ENCODE data around the gene PTH. TPM values are rescaled to one million over a fixed set of nuclear protein-coding genes. Genes with fewer than 3 reads are reported as not detected.

Gene PTH
- total RNA-seq (2014; rRNA removed; shearing (Covaris generic)): not detected in 2 replicates

DNA sequence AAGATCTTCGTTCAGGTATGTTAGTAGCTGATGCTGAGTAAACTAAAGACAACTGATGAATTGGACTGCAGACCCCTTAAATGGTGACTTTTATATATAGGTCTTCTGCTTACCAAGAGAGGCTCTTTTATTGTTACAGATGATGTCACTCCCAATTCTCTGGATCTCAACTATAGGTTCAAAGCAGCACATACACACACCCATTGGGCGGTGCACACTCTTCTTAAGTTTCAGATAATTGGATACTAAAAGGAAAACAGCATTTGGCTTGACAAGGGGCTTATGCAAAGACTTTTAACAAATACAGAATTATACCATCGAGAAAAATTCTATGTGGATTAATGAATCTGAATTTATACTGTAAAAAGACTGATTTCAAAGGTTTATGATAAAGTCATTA is at the start of gene PTH:
TSS of gene PTH (minus strand) at position 69 of the 400 bp plus-strand sequence. CDS start 3,142 bp downstream, outside the sequence.
- no peak for DNase-seq (ENCODE audit: low spot score)
- in situ Hi-C loops (cut with HindIII; ENCODE audit: low sequenced_read_pairs): no loop called here

DNA sequence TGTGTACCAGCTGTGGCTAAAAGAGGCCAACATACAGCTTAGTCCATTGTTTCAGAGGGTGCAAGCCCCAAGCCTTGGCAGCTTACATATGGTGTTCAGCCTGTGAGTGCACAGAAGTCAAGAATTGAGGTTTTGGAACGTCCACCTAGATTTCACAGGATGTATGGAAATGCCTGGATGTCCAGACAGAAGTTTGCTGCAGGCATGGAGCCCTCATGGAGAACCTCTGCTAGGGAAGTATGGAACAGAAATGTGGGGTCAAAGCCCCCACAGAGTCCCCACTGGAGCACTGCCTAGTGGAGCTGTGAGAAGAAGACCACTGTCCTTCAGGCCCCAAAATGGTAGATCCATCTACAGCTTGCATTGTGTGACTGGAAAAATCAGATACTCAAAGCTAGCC is 42.2 kb upstream of the PTH start:
- no peak for DNase-seq (ENCODE audit: low spot score)
- in situ Hi-C loops (cut with HindIII; ENCODE audit: low sequenced_read_pairs): no loop called here

DNA sequence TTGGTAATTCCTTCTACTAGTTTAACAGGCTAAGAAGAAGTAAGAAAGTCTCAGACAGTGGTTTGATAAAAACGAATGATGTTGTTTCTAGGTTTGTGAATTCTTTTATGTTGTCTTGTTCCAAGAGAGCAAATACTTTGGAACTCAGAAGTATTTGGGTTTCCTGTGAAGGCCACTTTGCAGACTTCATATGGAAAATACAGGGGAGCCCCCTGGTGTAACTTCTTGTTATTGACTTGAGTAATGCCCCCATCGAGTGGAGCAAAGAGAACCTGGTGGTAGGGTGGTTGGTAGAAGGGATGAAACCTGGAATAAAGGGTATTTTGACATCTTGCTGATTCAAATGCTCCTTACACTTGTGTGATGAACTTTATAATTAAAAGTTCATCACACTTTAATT is 40.0 kb upstream of the PTH start:
- no peak for DNase-seq (ENCODE audit: low spot score)
- in situ Hi-C loops (cut with HindIII; ENCODE audit: low sequenced_read_pairs): no loop called here

DNA sequence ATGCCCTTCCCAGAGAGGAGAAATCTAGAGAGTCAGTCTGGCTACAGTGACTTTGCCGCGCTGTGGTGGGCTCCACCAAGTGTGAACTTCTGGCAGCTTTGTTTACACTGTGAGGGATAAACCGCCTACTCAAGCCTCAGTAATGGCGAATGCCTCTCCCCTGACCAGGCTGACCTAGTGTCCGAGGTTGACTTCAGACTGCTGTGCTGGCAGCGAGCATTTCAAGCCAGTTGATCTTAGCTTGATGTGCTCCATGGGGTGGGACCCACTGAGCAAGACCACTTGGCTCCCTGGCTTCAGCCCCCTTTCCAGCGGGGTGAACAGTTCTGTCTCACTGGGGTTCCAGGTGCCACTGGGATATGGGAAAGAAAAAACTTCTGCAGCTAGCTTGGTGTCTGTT is 38.6 kb upstream of the PTH start:
- in situ Hi-C loops (cut with HindIII; ENCODE audit: low sequenced_read_pairs): no loop called here
- no peak for DNase-seq (ENCODE audit: low spot score)

- in situ Hi-C loops (cut with HindIII; ENCODE audit: low sequenced_read_pairs): no loop called here
- DNase-seq (ENCODE audit: low spot score): no peak
Observed at GRCh38 chr11:13525257-13525656, 29.5 kb upstream of the PTH start.

- no peak for DNase-seq (ENCODE audit: low spot score)
- in situ Hi-C loops (cut with HindIII; ENCODE audit: low sequenced_read_pairs): no loop called here
Observed at GRCh38 chr11:13503393-13503792, 7.6 kb upstream of the PTH start.

DNA sequence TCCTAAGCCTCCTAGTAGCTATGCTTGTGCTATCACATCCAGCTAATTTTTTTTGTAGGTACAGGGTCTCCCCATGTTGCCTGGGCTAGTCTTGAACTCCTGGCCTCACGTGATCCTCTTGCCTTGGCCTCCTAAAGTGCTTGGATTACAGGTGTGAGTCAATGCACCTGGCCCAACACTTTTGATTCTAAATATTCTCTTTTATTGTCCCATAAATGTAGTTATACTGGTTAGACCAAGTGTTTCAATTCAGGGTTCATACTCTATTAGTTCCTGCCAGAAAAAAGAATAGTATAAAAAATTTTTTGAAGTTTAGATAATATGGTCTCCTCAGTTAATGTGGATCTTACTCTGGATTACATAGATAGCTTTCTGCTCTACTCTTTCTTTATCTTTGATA is 6.7 kb upstream of the PTH start:
- no peak for DNase-seq (ENCODE audit: low spot score)
- in situ Hi-C loops (cut with HindIII; ENCODE audit: low sequenced_read_pairs): no loop called here

- DNase-seq (ENCODE audit: low spot score): no peak
- in situ Hi-C loops (cut with HindIII; ENCODE audit: low sequenced_read_pairs): no loop called here
Observed at GRCh38 chr11:13494051-13494450, 1.7 kb downstream of the PTH start.

DNA sequence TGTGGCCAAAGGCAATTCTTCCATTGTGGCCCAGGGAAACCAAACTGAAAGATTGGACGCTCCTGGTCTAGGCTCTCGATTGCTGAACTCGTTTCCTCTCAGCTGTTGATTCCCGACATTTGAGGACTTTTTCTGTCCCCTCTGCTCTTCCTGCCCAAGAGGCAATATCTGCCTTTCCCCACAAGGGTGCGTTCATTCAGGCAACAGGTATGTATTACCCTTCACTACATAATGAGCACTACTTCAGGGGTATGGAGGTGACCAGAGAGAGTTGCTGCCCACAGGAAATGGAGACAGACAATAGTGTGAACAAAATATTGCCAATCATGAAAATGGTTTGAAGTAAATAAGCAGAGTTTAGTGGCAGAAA is 8.2 kb downstream of the PTH start:
- in situ Hi-C loops (cut with HindIII; ENCODE audit: low sequenced_read_pairs): no loop called here
- no peak for DNase-seq (ENCODE audit: low spot score)

- no peak for DNase-seq (ENCODE audit: low spot score)
- in situ Hi-C loops (cut with HindIII; ENCODE audit: low sequenced_read_pairs): no loop called here
Observed at GRCh38 chr11:13486926-13487660, 8.7 kb downstream of the PTH start.

GRCh38 chr11:13480198-13480597 is 15.6 kb downstream of the PTH start:
- DNase-seq (ENCODE audit: low spot score): no peak
- in situ Hi-C loops (cut with HindIII; ENCODE audit: low sequenced_read_pairs): no loop called here

DNA sequence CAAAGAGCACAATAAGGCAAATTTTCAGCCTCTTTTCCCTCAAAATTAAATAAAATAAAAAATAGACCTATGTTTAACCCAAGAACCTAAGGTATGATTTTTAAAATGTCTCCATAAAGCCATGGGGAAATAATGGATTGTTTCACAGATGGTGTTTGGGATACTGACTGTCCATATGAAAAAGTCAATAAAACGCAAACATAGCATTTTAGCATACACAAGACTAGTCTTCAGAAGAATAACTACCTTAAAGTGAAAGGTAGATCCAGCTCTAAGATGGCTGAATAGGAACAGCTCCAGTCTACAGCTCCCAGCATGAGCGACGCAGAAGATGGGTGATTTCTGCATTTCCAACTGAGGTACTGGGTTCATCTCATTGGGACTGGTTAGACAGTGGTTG is 16.1 kb downstream of the PTH start:
- in situ Hi-C loops (cut with HindIII; ENCODE audit: low sequenced_read_pairs): no loop called here
- DNase-seq (ENCODE audit: low spot score): no peak

GRCh38 chr11:13475091-13475490 is 20.7 kb downstream of the PTH start:
- in situ Hi-C loops (cut with HindIII; ENCODE audit: low sequenced_read_pairs): no loop called here
- no peak for DNase-seq (ENCODE audit: low spot score)

DNA sequence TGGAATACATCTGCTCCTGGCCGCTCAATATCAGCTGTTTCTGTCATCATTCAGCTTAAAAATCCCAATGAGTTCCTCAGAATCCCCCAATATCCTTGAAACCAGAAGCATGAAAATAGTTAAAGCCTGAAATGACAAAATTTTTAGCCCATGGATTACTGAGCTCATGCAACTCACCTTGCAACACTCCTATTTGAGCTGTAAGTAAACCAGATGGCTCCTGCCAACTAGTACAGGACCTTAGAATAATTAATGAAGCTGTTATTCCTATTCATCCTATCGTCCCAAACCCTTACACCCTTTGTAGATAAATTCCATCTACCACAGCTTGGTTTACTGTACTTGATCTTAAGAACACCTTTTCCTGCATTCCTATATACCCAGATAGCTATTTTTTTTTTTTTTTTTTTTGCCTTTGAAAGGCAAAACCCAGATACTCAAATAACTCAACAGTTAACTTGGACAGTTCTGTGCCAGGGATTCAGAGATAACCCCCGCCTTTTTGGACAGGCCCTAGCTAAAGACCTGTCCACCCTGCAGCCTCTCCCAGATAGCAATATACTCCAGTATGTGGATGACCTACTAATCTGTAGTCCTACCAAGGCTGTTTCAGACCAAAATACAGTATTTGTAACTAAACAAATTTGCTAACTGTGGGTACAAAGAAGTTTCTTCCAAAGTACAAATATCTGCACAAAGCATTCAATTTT is 22.6 kb downstream of the PTH start:
- in situ Hi-C loops (cut with HindIII; ENCODE audit: low sequenced_read_pairs): no loop called here
- DNase-seq (ENCODE audit: low spot score): no peak

- no peak for DNase-seq (ENCODE audit: low spot score)
- in situ Hi-C loops (cut with HindIII; ENCODE audit: low sequenced_read_pairs): no loop called here
Observed at GRCh38 chr11:13468750-13469149, 27.0 kb downstream of the PTH start.

DNA sequence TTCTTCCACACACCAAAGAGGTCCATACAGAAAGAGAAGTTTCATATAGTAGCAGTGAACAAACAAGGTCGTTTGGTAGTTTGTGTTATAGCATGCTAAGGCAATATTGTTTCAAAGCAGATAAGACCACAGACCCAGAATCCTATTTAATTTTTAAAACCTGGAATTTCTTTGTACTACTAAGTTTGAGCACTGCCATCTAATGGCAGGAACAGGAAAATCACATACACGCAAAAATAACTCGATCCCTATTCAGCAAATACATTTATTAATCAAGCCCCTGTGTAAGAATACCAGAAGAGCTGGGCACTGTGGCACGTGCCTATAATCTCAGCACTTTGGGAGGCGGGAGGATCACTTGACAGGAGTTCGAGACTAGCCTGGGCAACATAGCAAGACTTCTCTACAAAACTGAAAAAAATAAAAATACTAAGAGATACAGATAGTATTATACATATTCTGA is 29.9 kb downstream of the PTH start:
- in situ Hi-C loops (cut with HindIII; ENCODE audit: low sequenced_read_pairs): no loop called here
- peak; percentile 60 for DNase-seq (ENCODE audit: low spot score)

DNA sequence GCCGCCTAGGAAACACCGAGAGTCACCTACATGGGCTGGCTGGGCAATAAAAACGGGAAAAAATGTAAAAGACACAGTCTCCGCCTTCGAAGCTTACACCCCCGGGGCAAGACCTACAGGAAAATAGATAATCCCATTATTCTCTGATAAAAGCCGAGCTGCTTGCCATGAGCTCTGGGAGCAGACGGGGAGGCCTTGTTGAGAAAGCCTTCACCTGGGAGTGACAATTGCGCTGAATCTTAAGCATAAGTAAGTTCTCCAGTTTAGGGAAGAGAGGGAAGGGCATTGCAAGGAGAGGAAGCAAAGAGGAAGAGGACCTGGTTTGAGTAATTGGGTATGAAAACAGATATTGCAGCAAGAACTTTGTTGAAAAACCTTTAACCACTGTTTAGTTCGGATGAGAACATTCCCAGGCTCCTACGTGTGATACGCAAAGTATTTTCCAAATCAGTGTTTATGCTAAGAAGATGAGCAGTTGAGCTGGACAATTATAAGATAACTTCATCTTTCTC is 32.0 kb downstream of the PTH start:
- no peak for DNase-seq (ENCODE audit: low spot score)
- in situ Hi-C loops (cut with HindIII; ENCODE audit: low sequenced_read_pairs): no loop called here

DNA sequence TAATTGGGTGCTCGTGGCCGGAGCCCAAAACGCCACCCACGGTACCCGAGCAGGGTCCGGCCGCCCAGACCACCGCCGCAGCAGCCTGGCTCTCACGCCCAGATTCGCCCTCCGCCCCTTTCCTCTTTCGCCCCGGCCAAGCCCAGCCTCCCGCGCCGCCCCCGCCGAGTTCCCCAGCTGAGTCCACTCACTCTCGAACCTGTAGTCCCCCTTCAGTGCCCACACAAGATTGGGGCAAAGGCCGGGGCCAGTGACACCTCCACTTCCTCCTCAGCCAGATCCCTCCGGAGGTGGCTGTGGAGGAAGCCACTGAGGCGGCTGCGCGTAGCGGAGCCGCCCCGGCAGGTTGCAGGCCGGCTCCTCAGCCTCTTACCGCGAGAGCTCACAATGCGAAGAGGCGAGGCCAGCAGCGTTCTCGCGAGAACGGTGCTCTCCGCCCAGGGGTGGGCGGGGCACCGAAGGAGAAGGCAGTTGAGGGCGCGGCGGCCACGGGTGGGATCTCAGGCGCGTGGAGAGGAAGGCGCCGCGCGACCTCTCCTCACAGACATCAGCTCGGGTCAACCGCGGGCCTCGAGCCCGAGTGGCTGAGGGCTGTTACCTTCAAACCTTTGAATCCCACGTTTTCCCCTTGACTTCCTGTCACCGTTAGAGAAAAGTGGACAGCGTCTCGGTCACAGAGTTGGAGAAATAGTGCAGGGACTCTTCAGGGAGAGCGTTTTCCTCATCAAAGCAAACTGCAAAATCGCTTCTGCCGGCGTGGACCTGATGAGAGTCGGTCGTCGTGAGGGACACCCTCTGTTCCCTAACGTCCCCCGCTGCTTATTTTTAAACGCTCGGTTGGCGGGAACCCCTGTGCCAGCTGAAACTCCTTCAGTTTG is 32.7 kb downstream of the PTH start, which contains the start of gene BTBD10:
TSS of gene BTBD10 (minus strand) at position 322 of the 878 bp plus-strand sequence. CDS start 18,098 bp downstream, outside the sequence.
- peak; percentile 95 for DNase-seq (ENCODE audit: low spot score)
- in situ Hi-C loops (cut with HindIII; ENCODE audit: low sequenced_read_pairs): no loop called here

DNA sequence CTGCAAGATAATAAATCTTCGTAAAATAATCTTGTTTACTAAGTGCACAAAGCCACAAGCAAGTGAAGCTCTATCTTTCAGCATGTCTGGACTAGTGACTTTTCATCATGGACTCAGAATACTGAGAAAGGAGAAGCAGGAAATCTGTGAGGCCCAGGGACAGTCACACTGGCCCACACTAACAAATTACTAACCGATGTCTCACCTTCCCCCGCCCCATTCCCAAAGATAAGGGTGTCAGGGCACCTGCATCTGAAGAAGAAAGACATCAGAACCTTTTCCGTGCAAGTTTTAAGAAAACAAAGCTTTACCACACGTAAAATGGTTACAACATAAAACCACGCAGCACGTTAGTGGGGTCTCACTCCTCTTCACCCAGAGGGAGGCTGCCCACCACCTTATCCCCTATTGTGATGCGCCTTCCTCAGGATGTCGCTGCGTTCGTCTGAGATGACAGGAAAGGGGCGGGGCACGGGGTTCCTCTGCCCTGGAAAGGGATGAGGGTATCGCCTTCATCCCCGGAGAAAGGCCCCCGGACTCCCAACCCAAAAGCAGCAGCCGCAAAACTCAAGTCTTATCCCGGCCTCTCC is 33.4 kb downstream of the PTH start:
- peak; percentile 69 for DNase-seq (ENCODE audit: low spot score)
- in situ Hi-C loops (cut with HindIII; ENCODE audit: low sequenced_read_pairs): no loop called here

Measured in G401 (cell line).